ENCODE data around the gene ALOX15B. TPM values are rescaled to one million over a fixed set of nuclear protein-coding genes. Genes with fewer than 3 reads are reported as not detected.

Gene ALOX15B
- total RNA-seq, 1 donor from 2014 or later = not detected

- intact Hi-C loops (cut with micrococcal nuclease) = no loop called here
Measured at GRCh38 chr17:8032442-8032841, 6.4 kb upstream of the ALOX15B start.

GRCh38 chr17:8039611-8040168, 831 bp downstream of the ALOX15B start:
- intact Hi-C loops (cut with micrococcal nuclease) = loop anchor here (2.0 kb wide), 2 partner anchors 217 to 297 kb away; no protein-coding TSS in a partner anchor

DNA sequence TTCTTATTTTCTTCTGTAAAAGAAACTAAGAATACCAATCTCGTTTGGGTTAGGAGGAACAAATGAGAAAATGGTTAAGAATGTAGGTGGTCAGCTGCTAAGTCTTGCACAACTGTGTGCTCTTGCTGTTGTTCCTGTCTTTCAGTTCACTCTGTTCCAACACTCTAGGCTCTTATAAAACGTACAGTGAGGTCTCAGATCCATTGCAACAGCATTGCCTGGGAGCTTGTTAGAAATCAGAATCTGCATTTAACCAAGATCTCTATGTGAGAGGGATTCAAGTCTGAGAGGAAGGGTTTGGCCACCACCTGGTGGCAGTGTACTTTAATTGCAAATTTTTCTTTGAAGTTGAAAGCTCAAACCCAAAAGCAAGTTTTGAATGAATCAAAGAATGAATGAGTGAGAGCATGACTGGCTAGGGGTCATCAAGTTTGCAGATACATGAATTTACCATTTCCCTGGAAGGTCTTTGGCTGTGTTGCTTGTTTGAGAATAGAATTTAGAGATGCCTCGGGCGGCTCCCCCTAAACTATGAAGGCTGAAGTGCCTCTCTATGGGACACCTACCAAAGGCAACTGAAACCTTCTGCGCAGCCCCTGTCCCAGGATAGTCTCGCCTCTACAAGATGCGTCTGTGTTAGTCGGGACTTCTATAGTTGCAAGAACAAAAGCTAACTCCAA, 2.5 kb downstream of the ALOX15B start:
- intact Hi-C loops (cut with micrococcal nuclease) = loop anchor here (1.0 to 2.0 kb wide), 7 partner anchors 16 to 299 kb away; no protein-coding TSS in a partner anchor

GRCh38 chr17:8041979-8042378, 3.1 kb downstream of the ALOX15B start:
- intact Hi-C loops (cut with micrococcal nuclease) = loop anchor here (1.0 to 2.0 kb wide), 7 partner anchors 15 to 299 kb away; no protein-coding TSS in a partner anchor

DNA sequence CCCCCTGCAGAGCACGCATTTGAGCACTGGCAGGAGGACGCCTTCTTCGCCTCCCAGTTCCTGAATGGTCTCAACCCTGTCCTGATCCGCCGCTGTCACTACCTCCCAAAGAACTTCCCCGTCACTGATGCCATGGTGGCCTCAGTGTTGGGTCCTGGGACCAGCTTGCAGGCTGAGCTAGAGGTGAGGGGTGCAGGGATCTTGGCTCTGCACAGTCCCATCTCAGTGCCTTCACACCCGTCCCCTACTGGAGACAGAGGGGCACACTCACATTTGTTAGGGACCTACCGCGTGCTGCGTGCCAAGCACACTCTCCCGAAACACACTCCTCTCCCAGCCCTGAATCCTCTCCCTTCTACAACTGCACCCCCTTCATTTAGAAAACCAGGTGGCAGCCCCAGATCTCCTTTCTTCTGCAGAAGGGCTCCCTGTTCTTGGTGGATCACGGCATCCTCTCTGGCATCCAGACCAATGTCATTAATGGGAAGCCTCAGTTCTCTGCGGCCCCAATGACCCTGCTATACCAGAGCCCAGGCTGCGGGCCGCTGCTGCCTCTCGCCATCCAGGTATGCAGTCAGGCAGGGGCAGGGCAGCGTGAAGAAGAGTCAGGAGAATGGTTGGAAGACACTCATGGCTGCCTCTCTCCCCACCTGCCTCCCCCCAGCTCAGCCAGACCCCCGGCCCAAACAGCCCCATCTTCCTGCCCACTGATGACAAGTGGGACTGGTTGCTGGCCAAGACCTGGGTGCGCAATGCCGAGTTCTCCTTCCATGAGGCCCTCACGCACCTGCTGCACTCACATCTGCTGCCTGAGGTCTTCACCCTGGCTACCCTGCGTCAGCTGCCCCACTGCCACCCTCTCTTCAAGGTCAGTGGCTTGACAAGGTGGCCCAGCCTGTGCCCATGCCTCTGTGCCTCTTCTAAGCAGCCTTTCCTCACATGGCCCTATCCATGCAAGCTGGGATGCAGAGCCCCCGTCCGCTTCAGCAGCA, 6.3 kb downstream of the ALOX15B start:
- intact Hi-C loops (cut with micrococcal nuclease) = no loop called here

DNA sequence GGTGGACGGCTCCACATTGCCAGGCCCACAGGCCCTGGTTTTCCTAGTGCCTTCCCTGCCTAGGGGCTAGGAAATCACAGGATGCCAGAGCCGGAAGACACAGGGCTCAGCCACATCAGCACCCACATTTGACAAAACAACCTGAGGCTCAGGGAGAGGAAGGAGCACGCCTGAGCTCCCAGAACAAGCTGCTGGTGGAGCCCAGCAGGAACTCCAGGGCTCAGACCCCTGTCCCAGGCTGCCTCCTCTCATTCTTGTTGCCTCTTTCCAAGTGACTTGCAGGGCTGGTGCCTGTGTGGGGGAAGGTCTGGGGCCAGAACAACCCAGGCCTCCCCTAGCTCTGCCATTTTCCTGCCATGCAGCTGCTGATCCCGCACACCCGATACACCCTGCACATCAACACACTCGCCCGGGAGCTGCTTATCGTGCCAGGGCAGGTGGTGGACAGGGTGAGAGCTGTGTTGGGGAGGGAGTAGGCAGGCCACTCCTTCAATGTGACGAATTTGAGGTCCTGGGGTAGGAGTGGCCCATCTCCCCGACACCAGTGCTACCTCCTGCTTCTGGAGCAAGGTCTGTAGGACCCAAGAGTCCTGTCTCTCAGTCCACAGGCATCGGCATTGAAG, 7.6 kb downstream of the ALOX15B start:
- intact Hi-C loops (cut with micrococcal nuclease) = no loop called here

DNA sequence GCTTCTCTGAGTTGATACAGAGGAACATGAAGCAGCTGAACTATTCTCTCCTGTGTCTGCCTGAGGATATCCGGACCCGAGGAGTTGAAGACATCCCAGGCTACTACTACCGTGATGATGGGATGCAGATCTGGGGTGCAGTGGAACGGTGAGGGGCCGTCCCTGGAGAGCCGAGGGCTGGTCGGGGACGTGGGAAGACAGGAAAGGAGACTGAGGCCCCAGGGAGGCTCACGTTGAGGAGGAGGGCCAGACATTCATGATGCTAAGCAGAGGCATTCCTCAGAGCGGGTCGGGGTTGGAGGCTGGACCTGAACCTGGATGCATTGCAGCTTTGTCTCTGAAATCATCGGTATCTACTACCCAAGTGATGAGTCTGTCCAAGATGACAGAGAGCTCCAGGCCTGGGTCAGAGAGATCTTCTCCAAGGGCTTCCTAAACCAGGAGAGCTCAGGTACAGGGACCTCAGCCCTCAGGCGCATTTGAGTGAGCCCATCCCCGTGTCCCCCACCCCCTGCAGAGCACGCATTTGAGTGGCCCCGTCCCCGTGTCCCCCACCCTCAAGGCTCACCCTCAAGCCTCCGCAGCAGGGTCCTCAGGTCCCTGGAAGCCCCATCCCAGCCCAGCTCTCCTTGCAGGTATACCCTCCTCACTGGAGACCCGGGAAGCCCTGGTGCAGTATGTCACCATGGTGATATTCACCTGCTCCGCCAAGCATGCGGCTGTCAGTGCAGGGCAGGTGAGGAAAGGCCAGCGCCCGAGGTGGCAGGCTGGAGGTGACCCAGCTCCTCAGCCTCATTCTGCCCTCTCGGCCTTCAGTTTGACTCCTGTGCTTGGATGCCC, 8.3 kb downstream of the ALOX15B start:
- intact Hi-C loops (cut with micrococcal nuclease) = no loop called here

DNA sequence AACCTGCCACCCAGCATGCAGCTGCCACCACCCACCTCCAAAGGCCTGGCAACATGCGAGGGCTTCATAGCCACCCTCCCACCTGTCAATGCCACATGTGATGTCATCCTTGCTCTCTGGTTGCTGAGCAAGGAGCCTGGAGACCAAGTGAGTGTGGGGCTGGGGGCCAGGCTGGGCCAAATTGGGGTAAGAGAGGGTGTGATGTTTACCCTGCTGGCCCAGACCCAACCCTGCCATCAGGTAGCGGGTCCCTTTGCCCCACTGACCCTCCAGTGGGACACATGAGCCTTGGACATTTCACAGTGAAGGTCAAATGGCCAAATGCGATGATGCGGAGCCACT, 8.9 kb downstream of the ALOX15B start:
- intact Hi-C loops (cut with micrococcal nuclease) = no loop called here

GRCh38 chr17:8048236-8048635, 9.4 kb downstream of the ALOX15B start:
- intact Hi-C loops (cut with micrococcal nuclease) = no loop called here

DNA sequence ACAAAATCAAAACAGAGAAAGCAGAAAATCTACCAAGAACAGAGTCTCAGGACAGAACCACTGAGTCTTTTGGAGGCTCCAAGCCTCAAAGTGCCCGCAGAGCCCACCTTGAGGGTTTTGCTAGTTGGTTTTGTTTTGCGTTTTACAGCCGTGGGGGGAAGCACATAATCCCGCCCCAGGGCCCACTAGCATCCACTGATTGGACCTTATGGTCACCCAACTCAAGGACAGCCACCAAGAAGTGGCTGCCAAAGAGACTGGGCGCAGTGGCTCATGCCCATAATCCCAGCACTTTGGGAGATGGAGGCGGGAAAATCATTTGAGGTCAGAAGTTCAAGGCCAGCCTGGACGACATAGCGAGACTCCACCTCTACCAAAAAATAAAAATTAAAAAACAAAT, 9.9 kb downstream of the ALOX15B start:
- intact Hi-C loops (cut with micrococcal nuclease) = no loop called here

GRCh38 chr17:8051831-8052230, 13.0 kb downstream of the ALOX15B start:
- intact Hi-C loops (cut with micrococcal nuclease) = no loop called here

DNA sequence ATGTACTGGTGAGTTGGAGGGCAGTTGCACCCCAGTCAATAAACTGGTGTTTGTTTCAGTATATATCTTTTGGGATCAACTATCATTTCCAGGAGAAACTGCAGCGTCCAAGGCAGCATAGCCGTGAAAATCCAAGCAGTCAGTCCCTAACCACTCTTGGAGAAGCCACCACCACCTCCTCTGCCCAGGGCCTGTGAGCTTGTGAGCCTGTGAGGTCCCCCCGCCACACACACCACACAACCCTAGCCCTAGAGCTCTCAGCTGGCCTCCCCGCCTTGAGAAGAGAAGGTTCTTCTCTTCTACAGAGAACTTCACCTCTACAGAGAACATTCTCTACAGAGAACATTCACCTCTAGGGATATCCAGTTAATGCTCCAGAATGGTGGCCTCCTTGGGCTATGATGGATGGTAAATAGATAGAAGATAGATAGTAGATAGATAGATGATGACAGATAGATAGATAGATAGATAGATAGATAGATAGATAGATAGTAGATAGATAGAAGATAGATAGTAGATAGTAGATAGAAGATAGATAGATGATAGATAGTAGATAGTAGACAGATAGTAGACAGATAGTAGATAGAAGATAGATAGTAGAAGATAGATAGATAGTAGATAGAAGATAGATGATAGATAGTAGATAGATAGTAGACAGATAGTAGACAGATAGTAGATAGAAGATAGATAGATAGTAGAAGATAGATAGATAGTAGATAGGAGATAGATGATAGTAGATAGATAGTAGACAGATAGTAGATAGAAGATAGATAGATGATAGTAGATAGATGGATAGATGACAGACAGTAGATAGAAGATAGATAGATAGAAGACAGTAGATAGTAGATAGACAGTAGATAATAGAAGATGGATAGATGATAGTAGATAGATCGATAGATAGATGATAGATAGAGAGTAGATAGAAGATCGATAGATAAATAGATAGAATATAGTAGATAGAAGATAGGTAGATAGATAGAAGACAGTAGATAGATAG, 13.7 kb downstream of the ALOX15B start:
- intact Hi-C loops (cut with micrococcal nuclease) = no loop called here

GRCh38 chr17:8053600-8053999, 14.7 kb downstream of the ALOX15B start:
- intact Hi-C loops (cut with micrococcal nuclease) = no loop called here

GRCh38 chr17:8055851-8056231, 17.0 kb downstream of the ALOX15B start:
- intact Hi-C loops (cut with micrococcal nuclease) = loop anchor here (2.0 kb wide), 3 partner anchors 17 to 199 kb away; partner anchors contain the start of gene NAA38

DNA sequence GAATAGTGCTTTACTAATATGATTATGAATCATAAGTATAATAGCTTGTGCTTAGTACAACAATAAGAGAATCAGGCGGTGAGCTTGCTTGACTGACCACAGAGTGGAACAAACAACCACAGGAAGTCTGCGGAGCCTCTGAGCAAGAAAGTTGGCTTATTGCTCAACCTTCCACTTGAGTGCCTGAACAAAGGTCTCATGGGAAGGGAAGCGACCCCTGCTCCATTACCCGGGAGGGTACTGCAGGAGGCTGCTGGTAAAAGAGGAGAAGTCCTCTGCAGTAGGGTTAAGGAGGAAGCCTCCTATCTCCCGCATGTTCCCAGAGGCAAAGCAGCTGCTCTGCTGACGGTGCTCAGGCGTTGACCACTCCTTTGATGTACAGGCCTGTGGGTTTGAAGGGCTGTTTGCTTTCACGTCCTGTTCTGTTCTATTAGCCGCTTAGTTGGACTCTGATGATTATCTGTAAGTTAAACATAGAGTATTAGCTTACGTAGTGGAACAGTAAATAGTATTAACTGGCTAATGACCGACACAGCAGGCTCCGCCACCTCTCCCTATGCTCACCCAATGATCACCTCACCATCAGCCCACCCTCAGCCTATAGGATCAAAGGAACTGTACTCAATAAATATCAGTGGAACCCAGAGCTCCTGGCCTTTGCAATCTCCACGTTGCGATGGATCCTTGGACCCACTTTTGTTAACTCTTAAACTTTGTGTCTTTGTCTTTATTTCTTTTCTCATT, 17.5 kb downstream of the ALOX15B start:
- intact Hi-C loops (cut with micrococcal nuclease) = loop anchor here (2.0 kb wide), 3 partner anchors 16 to 200 kb away; partner anchors contain the start of gene NAA38

GRCh38 chr17:8056976-8057625, 18.2 kb downstream of the ALOX15B start:
- intact Hi-C loops (cut with micrococcal nuclease) = loop anchor here (1.0 to 2.0 kb wide), 8 partner anchors 16 to 314 kb away; partner anchors contain the start of gene NAA38

GRCh38 chr17:8057691-8058114, 18.8 kb downstream of the ALOX15B start:
- intact Hi-C loops (cut with micrococcal nuclease) = loop anchor here (1.0 to 2.0 kb wide), 8 partner anchors 15 to 314 kb away; partner anchors contain the start of gene NAA38

- intact Hi-C loops (cut with micrococcal nuclease) = no loop called here
Measured at GRCh38 chr17:8059131-8059530, 20.3 kb downstream of the ALOX15B start.

All from T-helper 1 cell treated with Interleukin-12 subunit alpha and Interleukin-12 subunit beta and Interleukin-4 antibody, amounts not matched to agents 30 ng/mL and 1 ng/mL, for 36 hours (primary cell).